GM21576 (cell line): ENCODE data around the gene CDK4.
A peak's percentile ranks its signal among the peaks of the same experiment; 100 is the strongest.

Experiments used
- ATAC-seq: cut with Tn5 transposase; IDR thresholded peaks from one replicate; pipeline ENCODE4 v1.9.1; 2021; ENCODE audit warnings: mild to moderate bottlenecking, moderate library complexity; ENCODE audit not compliant: unreplicated experiment

CDK4 gene

DNA sequence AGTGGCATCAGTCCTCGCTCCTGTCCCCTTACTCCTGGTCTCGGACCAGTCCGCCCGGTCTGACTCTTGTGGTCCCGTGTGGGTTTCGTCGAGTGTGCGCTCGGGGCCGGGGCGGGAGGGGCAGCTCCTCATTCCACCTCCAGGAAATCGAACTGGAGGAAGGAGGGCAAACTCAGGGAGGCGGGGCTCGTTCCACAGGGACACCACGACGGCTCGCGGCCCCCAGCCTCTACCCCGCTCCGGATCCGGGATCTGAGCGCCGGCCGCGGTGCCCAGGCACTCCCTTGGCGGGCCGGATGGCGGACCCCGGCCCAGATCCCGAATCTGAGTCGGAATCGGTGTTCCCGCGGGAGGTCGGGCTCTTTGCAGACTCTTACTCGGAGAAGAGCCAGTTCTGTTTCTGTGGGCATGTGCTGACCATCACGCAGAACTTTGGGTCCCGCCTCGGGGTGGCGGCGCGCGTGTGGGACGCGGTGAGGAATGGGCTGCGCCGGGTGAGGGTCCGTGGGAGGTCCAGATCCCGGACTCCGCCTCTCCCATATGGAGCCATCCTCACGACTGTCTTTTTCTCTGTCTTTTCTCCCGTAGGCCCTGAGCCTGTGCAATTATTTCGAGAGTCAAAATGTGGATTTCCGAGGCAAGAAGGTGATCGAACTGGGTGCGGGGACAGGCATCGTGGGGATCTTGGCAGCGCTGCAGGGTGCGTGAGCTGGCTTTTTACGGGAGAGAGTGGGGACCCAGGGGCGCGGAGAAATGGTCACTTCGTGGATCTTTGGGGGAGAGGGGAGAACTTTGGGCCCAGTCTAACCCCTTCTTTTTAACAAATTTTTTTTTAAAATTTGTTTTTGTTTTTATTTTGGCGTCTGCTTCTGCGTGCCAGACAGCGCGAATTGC, 20.6 kb upstream of the CDK4 start, which contains the start of gene EEF1AKMT3:
EEF1AKMT3 (plus strand) TSS at position 186 of the 894 bp plus-strand sequence; CDS start at position 297, 111 bp downstream.
- ATAC-seq = peak; percentile 24

DNA sequence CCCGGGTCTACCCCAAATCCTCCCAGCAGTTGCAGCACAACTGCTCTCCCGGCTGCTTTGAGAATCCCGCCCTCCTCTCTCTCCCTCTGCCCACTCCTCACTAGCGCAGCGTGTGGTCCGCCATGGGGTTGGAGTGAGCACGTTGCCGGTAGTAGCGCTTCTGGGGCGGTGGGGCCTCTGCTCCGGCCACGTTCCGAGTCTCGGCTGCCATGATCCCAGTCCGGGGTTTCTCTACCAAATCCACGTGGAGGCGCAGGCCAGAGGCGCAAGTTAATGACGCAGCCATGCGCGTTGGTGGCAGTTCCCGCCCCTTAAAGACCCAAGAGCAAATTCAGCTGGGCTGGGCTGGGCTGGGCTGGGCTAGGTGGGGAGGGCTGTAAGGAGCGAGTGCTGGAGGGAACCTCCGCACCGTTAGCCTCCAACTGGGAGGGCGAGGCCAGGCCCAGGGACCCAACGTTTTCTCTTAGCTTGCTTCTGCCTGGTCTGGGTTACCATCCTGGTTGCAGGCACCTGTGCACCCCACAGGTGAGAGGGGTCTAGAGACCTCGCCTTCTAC, 19.8 kb upstream of the CDK4 start, which contains the start of gene METTL1:
METTL1 (minus strand) TSS at position 233 of the 556 bp plus-strand sequence; CDS start at position 211, 22 bp downstream.
- ATAC-seq = peak; percentile 77

DNA sequence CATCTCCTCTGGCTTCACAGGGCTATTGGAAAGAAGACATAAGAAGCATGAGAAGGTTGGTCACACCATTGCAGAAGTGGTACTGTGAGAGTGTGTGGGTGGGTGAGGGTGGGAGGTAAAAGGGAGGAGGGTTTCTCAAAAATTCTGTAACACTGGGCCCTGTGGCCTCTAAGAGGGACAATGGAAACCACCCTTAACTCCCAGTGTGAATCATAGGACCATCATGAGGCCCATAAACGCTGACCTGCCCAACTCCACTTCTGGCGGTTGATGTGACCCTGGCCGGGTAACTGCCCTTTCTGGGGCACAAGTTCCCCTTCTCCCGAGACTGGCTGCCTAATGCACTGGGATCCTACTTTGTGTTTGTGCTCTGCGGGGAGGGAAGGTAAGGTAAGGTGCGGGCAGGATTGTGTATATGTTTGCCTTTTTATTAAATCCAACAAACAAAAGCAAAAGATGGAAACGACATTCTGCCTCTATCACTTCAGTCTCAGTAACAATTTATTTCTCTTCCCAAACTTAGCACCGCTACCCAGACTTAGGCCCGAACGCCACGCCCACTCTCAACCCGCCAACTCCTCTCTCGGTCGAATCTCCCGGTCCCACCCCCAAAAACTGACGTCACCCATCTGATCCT, 19.2 kb upstream of the CDK4 start:
- peak; percentile 70 for ATAC-seq

DNA sequence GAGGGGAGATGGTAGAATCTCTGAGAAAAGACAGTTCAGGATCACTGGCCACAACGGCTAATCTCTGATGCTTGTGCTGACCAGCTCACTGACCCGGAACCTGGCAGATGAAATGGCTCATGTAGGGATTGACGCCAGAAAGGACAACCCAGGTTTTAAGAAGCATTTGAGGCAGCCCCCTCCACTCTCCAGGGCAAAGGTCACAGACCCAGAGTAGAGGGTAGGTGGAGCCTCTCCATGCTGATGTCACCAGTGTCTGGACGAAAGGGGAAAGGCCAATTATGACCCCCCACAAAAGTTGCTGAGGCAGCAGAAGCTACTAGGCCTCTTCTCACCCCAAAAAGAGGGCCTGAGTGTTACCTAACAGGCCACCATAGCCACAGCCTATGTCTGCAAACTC, 18.6 kb upstream of the CDK4 start:
- no peak for ATAC-seq

DNA sequence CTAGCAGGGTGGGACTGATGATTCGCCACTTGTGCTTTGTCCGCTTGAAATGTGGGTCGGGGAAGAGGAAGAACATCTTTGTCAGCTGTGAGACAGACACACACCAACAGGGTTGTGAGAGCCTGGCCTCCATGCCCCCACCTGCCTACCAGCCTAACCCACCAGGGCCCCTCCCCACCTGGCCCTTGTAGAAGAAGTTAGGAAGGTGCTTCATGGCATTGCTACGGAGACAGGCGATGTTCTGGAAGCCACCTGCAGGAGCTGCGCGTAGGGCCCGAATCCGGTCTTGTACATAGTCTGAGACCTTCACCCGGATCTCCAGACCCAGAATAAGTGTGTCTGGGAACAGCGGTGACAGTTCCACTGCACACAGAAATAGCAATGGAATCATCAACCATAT, 17.5 kb upstream of the CDK4 start:
- no peak for ATAC-seq

DNA sequence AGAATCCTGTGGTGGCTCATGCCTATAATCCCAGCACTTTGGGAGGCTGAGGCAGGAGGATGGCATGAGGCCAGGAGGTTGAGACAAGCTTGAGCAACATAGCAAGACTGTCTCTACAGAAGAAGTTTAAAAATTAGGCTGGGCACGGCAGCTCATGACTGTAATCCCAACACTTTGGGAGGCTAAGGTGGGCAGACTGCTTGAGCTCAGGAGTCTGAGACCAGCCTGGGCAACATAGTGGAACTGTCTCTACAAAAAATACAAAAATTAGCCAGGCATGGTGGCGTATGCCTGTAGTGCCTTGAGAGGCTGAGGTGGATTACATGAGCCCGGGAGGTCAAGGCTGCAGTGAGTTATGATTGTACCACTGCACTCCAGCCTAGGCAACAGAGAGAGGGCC, 15.8 kb upstream of the CDK4 start:
- no peak for ATAC-seq

DNA sequence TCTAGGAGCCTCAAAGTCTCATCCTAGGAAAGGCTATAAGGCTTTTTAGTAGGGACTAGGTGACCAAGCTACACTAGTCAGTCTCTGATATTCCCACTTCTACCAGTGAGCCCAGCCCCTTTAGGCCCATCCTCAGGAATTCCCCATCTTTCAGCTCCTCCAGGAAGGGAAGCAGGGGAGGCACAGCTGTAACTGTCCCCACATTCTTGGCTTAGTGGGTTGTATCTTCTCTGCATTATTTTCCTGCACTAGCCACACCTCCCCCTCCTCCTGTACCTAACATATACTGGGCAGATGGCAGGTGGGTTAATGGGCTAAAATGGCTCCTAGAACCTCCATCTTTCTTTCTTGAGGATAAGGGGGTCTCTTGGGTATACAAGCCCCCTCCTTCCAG, 15.2 kb upstream of the CDK4 start:
- no peak for ATAC-seq

DNA sequence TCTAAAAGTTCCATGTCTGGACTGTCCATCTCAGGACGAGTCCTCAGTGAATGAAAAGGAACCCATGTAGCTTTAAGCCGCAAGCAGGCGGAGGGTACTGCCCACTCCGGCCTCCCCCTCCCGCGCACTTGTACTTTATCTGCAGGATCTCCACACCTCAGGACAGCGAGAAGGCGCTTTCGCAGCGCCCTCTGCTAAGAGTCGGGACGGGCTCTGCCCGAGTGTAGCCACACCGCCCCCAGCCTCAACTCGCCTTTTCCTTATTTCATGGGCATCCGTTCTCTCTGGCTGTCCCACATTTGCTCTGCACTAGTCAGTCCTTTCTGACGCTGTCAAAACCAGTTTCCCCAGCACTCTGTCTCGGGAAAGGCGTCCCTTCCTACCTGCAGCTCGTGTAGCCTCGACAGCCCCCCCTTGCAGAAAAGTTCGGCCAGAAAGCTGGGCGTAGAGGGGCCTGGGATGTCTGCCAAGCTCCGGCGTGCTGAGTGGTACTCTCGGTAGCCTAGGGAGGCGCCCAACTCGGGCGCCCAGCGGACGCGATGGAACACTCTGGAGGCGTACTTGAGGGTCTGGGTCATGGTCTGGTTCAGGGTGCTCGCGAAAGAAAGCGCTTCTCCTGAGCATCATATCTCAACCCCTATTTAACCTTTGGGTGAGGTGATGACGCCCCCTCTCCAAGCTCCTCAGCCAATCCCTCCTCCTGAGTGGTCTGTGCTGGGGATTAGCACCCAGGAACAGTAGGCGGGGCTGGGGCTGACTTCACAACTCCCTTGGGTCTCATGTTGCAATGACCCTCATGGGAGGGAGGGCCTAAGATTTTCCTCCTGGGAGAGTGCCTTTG, 14.6 kb upstream of the CDK4 start, which contains the start of gene CYP27B1:
CYP27B1 (minus strand) TSS at position 615 of the 841 bp plus-strand sequence; CDS start at position 578, 37 bp downstream.
- no peak for ATAC-seq

DNA sequence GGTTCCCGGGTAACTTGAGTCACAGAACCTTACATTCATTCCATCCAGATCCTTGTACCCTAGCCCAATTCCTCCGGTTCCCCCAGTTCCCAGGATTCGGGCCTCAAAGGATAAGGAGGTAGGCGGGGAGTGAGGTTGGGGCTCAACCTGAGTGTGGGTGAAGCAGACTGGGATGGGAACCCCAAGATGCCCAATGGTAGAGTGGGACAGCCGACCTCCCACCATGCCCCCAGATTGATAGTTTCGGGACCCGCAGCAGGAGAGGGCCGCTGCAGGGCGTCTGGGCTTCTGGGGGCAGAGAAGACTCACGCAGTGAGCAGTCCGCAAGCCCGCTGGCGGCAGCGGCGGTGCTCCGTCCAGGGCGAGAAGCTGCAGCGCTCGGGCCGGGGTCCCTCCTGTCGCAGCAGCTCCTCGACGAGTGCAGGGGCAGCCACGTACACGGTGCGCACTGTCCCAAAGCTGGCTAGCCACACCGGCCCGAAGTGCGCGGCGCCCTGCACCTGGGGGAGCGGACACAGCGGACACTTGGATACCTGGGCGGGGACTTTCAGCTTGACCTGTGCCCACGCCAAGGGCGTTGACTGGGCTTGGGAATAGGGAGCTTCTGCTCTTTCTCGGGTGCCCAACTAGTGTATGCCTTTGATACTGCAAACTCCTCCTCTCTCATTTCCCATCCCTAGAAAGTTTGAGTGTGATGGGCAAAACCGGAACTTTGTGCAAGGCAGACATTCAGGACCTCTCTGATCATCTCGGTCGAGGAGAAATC, 13.8 kb upstream of the CDK4 start:
- no peak for ATAC-seq

DNA sequence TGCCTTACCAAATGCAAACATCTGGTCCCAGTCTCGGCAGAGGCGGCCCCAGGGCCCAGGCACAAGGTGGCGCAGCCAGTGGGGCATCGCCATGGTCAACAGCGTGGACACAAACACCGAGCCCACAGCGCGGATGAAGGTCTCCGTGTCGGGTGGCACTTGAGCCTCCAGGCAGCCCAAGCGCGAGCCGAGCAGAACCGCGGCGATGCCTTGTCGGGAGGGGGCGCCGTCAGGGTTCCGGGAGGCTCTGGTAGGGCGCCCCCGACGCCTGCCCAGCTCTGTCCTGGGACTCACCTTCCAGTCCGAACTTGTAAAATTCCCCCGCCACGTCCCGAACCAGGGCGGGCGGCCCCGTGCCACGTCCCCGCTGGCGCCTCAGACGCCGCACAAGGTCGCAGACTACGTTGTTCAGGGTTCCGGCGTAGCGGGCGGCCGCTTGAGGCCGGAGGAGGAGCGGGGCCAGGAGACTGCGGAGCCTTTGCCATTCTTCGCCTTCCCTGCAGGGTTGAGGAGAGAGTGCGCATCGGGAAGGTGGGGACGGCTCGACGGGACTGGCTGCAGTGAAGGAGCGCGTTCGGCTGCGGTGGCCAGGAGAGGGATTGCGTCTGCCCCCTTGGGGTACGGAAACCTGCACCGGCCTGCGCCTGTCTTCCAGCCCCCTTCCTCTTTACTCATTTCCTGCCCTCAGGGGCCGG, 13.0 kb upstream of the CDK4 start:
- ATAC-seq = peak; percentile 58

DNA sequence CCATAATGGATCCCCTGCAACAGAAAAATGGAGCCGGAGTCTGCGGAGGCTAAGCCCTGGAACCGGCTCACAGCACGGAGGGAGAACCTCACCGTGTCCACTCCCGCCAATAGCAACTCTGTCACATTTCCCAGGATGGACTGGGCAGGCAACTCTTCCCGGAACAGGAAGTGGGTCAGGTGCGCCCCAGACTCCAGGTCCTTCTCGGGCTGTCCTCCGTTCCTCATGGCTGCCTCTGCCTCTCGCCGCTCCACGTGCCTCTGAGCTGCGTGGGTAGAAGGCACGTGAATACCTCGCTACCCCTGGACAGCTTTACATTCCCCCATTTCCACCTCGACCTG, 12.5 kb upstream of the CDK4 start:
- ATAC-seq = peak; percentile 8

DNA sequence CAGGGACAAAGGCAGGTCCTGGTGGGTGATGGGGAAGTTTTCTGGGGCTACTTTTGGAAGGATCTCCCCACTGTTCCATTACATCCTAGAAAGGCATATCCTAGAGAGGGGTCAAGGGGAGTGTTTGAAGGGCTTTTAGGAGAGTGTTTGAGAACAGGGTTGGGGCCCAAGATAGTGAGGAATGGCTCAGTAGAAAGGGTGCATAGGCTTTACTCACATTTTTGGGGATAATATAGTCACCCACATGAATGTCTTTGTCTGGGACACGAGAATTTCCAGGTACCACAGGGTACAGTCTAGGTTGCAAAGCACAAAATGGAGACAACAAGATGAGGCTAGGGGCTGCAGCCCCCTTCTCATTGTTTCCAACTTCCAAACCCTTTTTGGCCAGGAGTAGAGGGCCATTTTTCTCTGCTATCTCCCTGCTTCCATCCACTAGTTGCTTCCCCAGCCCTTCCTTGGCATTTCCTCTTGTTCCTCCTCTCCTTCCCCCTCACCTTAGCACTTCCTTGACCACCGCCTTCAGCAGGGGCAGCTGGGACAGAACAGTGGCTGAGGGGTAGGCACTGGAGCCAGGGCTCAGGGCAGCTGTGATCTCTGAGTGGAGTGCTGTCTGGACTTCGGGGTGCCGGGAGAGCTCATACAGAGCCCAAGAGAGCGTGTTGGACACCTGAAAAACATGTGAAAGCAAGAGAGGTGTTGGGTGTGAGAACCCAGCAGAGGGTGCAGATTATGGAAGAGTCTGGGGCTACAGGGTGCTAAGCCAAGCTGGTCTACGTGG, 12.0 kb upstream of the CDK4 start:
- no peak for ATAC-seq

DNA sequence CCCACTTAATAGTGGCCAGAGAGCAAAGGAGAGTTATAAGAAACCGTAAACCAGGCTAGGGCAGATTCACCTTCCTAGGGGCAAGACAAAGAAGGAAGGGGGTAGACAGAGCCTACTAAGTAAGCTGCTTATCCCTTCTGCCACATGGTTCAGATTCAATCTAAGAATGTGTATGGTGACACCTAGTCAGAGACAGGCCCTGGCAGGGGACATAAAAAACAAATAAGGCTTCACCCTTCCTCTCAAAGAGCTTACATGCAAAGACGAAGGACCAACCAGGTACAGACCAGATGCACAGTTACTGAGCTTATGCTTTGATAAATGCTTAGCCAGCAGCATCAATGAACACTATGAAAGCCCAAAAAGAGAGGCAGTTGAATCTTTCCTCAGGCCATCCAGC, 10.4 kb upstream of the CDK4 start:
- no peak for ATAC-seq

DNA sequence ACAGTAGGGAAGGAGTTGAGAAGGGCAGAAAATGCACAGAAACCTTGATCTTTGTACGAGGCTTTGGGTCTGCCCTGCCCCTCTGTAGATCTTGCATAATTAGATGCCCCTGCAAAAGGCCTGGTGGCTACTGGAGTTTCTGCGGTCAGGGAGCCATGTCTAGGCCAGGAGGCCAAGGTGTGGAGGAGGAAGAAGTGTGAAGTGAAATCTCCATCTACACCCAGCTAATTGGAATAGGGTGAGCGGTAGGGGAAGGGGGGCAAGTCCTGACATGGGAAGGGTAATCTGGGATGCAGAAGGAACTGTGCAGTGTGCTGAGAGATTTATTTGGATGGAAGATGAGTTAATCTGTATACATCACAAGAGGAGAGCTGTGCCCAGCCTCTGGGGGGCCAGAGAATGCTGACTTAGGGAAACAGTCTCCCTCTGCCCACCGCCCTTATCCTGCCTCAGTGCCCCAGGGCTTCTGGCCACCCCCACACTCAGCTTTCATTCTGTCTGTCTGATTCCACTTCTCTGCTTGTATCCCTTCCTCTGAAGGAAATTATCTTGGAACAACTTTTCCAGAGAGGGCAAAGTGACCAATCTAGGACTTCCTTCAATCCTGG, 9.4 kb upstream of the CDK4 start:
- no peak for ATAC-seq

DNA sequence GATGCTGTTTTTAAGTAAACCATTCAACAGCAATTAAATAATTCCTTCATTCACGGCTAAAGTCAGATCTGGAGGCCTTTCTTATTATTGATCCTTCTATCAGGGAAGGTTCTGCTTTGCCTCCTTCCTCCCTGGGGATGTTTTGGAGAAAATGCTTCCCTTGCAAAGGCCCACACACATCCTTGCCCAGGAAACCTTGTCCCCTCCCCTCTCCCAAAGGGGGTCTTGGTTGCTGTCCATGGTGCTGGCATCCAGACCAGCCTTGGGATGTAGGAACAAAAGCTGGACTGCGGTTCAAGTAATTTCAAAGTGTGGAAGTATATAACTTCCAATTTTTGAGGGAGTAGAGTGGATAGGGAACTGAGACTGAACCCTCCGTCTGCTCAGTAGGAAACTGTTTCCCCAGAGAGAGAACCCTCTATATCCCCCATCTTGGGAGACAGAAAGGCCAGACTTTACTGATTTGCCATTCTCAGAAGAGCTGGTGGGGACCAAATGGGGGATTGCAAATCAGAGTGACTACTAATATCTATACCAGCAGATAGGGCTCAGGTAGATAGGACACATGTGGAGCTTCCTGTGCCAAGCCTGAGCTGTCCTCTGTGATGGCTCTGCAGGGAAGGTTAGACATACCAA, 8.4 kb upstream of the CDK4 start:
- ATAC-seq = no peak

DNA sequence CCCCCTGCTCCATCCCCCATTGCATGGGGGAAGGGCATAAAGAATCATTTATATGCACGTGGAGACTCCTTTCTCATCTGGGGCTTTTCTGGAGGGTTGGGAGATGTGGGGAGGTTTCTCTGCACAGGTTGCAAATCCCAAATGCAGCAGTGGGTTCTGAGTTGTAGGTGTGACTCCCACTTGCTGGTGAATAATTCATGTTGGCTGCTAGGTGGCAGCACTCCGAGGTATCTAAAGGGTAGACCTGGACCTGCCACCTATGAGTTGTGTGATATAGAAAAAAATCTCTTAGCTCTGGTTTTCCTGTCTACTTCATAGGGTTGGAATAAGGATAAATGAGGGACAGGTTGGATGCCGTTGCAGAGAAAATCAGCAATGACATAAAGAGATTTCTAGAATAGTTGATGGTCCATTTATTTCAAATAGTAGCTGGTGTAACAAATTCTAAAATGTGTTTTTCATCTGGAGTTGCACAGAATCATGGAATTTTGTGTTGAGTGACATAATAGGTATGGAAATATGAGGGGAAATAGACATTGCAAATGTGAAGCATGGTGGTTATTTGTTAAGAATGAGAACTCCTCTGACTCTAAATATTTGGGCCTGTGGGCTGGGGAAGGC, 7.4 kb upstream of the CDK4 start:
- ATAC-seq = no peak

DNA sequence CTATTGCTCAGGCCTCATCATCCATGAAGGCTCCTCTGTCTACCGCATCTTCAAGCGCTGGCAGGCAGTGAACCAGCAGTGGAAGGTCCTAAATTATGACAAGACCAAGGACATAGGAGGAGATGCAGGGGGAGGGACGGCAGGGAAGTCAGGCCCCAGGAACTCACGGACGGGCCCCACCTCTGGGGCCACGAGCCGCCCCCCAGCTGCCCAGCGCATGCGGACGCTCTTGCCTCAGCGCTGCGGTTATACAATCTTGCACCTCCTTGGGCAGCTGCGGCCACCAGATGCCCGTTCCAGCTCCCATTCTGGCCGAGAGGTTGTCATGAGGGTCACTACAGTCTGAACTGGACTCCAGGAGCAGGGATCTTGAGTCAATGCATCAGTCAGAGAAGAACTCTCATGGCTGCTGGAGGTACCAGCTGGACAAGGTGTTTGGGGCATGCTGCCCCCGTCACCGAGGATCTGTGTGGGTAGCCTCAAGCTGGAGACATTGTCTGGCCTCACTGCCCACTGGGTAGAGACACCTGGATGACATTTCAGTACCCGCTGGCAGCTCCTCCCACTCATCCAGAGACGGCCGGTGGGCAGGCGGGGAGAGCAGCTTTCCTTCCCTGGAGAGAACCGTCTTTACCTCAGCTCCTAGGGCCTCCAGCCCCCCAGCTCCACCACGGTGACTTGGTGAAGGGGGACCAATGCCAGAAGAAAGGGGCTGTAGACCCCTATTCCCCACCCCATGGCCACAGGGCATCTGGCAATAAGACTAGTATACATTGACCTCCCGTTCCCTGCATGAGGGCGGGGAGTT, 6.6 kb upstream of the CDK4 start:
- ATAC-seq = no peak
